HG03520 (cell line): ENCODE results near the gene ABCA4.
"Not testable (repeated sequence)": the region's sequence is repeated elsewhere in the genome, so short reads cannot be mapped to it uniquely, and the experiment has no call there.

Source experiments
- ATAC-seq: cut with Tn5 transposase; IDR thresholded peaks from one replicate; pipeline ENCODE4 v1.9.1; 2021; ENCODE audit warnings: mild to moderate bottlenecking, moderate library complexity; ENCODE audit not compliant: unreplicated experiment

The ABCA4 gene

DNA sequence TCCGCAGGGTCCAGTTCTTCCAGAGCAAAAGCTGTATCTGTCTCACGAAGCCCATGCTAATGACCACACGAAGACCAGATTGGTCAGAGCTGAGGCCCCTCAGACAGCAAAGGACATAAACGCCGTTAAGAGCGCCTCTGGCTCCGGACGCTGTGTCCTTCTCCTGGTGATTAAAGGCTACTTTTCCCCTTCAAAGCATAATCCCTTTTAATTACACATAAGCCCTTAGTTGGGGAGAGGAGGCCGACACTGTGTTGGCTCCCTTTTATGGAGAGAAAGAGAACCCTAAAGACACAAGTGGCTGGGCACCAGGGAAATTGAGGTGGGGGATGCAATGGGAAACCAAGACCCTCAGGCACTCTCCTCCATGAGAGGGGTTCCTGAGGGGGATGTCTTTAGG lies at the start of gene ABCA4:
Gene ABCA4, minus strand, starts transcription at position 158 of the 400 bp plus-strand sequence. Its CDS starts 103 bp downstream, at position 55.
- no peak for ATAC-seq

DNA sequence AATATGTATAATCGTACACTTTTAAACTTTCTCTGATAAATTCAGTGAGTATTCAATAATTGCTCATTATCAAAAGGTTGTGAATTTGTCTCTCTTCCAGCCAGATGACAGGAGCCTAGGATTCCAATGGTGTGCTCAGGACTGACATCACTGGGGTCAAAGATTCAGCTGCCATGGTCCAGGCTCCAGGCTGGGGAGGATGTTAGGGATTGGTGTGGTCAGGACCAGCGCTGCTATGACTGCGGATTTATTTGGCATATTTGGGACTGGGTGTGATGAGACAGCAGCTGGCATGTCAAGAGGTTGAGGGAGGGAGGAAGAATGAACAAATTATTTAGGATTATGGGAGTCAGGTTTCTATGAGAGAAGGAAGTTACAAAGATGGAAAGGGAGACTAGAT lies 48.2 kb upstream of the ABCA4 start:
- no peak for ATAC-seq

GRCh38 chr1:94165843-94166242 lies 44.9 kb upstream of the ABCA4 start:
- ATAC-seq: no peak

DNA sequence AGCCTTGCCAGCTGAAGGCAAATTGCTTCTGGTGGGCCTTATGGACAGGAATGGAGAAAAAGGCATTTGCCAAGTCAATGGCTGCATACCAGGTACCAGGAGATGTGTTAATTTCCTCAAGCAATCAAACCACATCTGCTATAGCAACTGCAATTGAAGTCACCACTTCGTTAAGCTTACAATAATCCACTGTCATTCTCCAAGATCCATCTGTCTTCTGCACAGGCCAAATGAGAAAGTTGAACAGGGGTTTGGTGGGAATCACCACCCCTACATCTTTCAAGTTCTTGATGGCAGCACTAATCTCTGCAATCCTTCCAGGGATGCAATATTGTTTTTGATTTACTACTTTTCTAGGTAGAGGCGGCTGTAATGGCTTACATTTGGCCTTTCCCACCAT lies 43.9 kb upstream of the ABCA4 start:
- ATAC-seq: not testable (repeated sequence)

DNA sequence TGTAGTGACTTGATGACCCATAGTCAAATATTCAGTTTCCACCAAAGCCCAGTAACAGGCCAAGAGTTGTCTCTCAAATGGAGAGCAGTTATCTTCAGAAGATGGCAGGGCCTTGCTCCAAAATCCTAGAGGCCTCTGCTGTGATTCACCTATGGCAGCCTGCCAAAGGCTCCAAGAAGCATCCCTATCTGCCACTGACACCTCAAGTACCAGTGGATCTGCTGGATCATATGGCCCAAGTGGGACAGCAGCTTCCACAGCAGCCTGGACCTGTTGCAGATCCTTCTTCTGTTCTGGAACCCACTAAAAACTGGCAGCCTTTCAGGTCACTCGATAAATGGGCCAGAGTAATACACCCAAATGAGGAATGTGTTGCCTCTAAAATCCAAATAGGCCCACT lies 43.2 kb upstream of the ABCA4 start:
- ATAC-seq: not testable (repeated sequence)

- not testable (repeated sequence) for ATAC-seq
Measured at GRCh38 chr1:94163249-94163648, 42.3 kb upstream of the ABCA4 start.

GRCh38 chr1:94160811-94161210 lies 39.9 kb upstream of the ABCA4 start:
- no peak for ATAC-seq

DNA sequence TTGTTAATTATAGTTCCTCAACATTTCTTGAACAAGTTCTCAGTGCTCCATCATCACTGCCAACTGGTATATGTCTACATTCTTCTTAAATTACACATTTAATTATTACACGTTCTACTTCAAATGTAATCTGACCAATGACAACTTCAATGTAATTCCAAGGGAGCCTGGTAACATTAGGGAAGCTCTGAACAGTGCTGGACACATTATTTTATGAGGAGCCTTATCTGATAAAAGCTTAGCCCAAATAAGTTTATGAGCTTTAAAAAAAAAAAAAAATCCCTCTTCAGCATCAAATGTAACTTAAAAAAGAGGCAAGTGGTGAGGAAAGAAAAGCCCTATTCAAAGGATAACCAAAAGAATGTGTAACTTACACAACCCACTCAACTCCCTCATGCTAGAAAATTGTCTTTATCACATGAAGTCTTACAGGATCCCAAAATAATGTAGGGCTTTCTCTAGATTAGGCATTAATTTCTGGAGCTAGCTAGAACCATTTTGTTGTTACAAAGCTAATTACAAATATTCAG lies 35.2 kb upstream of the ABCA4 start:
- ATAC-seq: no peak

DNA sequence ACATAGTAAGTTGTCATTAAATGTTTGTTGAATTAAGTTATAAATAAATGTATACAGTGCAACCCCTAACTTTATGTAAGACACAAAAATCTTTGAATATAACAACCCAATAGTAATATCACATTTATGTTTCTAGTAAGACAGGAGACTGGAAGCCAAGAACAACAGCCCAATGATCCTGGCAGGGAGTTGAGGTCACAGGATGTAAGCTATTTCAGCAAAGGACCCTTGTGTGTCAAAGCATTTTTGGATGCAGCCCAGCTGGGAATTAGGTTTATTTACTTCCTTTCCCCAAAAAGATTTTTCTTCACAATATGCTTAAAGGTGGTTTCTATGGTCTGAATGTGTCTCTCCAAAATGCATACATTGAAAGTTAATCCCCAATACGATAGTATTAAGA lies 34.0 kb upstream of the ABCA4 start:
- no peak for ATAC-seq

DNA sequence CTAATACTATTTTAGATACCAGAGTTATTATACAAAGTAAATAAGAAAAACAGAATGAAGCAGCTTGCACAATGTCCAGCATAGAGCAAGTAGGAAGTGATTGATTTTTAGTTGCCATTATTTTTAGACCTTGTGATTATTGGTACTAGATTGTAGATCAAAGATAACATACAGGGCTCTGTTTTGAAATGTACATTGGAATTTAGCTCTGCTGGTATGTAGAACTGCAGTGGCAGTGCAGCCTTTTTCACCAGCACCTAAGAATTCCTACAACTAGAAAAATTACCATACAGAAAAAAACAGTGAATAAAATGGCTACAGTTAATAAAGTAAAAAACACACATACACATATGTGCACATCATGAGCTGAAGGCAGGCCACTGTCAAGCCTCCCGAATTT lies 32.2 kb upstream of the ABCA4 start:
- no peak for ATAC-seq

DNA sequence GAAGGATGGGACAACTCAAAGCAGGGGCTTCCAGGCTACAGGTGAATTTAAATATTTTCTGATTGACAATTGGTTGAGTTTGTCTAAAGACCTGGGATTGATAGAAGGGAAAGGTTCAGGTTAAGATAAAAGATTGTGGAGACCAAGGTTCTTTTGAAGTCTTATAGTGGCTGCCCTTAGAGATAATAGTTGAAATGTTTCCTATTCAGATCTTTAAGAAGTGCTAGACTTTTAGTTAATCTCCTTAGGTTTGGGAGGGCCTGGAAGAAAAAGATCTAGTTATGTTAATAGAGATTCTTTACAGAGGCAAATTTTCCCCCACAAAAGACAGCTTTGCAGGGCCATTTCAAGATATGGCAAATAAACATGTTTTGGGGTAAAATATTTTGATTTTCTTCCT lies 28.2 kb upstream of the ABCA4 start:
- not testable (repeated sequence) for ATAC-seq

GRCh38 chr1:94146273-94146672 lies 25.3 kb upstream of the ABCA4 start:
- no peak for ATAC-seq

DNA sequence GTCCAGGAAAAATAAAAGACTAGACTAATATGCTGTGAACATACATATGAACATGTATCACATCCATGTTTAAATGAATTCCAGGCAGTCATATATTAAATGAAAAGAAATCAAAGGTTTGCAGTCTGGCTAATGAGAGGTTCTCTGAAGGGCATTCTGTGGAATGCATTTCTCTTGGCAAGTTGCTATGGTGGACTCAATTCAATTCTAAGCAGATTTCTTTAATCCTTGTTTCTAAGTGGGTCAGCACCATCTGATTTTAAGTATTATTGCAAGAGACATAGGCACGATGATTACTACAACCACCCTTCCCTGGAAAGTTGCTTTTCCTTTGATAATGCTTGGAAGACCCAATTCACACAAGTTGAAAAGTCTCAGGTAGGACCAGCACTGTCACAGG lies 23.9 kb upstream of the ABCA4 start:
- ATAC-seq: no peak

- ATAC-seq: no peak
Measured at GRCh38 chr1:94143809-94144176, 22.8 kb upstream of the ABCA4 start.

GRCh38 chr1:94143173-94143808 lies 22.3 kb upstream of the ABCA4 start:
- ATAC-seq: no peak

DNA sequence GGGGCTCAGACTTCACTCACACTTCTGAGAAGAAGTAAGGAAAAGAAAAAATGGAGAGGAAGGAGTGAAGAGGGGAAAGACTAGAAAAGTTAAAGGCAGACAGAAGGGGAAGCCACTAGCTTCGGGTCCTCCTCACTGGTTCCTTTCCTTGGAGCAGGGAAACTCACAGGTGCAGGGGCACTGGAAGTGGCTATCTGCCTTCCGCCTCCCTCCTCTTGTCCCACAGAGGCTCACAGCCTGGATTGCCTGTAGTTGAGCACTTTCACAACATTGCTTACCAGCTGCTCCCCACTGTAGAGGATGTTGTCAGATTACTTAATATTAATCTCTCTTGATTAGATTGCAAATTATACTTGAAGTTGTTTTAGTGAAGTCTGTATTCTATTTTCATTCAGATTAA lies 21.6 kb upstream of the ABCA4 start:
- no peak for ATAC-seq

DNA sequence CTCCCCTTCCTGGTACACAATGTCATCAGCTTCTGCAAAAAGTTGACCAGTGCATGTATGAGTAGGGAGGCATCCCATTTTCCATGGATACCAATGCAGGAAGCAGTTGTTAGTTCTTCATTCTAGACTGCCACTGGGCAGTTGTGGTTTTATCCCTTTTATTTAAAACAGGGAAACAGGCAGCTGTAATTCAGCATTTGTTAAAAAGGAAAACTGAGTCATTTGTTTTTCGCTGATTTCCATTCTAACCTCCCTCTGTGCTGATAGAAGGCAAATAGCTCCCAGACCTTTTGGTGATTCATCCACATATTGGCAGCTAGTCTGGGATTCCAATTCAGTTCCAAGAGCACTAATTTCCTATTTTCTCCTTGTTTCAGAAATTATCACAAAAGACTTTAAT lies 21.1 kb upstream of the ABCA4 start:
- ATAC-seq: no peak

DNA sequence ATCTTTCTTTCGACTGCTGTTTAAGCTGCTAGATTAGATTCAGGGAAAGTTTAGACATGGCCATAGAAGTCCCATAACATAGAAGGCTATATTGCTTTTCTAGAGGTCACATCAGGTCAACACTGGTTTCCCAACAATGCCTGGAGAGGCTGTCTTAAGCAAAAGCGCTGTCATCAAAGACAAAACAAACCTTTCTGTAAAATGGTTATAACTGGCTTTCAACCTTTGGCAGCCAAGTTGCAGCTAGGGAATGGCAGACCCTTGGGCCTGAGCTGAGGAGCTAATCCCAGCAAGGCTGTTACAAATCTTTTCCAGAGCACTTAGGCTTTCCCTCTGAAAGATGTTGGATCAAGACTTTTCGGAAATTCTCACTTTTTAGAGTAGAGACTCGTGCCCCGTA lies 11.2 kb upstream of the ABCA4 start:
- ATAC-seq: no peak

- no peak for ATAC-seq
Measured at GRCh38 chr1:94130851-94131595, 10.1 kb upstream of the ABCA4 start.

DNA sequence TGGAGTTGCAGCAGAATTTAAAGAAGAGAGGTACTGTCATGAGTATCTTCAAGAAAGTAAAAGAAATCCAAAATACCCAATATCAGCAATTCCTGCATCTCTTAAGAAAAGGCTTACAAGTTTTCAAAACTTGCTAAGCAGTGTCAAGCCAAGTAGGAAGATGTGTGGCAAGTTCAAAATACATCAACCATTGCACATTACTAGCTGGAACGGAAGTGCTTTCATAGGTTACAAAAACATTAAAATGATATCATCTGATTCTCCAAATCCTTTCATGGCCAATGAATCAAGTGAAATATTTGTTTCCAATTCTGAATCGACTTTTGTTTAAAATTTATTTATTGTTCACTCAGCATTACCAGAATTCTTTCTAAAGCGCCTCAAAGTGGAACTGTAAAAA lies 5.7 kb upstream of the ABCA4 start:
- no peak for ATAC-seq

DNA sequence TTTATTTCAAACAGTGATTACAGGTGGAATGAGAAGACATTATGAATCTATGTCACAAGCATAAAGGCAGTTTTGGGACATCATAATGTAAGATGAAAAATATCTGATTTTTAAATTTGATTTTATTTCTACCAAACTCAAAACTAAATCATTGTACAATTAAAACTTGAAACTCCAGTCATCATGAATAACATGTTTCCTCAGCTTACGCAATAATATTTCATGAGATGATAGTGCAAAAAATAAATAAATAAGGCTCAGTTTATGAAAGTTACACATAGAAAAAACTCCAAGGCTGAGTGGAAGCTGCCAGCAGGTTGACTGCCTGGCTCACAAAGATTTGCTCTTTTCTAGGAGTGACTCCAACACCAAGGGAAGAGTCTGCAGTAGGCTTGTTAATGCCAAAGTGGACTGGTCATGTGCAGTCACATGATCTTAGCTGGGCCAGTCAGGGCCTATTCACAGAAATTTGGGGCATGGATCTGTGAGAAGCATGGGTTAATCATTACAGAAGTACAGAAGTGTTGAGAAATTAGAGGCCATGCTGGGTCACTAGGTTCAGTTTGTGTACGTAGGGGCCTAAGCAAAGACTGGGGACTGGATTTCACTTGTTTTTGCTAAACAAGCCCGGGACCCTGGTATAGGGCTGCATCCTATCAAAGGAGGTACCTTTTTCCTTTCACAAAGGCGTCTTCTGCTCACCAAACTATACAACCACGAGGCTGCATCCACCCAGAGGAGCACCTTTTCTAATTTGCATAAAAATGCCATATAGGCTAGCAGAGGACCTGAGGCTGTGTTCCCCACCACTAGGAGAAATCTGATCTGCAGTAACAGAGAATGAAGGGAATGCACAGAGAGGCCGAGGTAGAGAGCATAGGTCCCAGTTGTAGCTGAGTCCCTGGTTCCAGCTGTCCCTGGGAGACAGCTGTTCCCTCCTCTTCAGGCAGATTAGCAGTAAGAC lies 4.9 kb upstream of the ABCA4 start:
- ATAC-seq: no peak
